CD4-positive, alpha-beta T cell treated with Interleukin-15 for 4 hours (primary cell): ENCODE data around the gene PEAK3.

ENCODE experiments used
- DNase-seq: peaks from one replicate; pipeline ENCODE4 v3.0.0-alpha.2; 2020; ENCODE audit warnings: low spot score

Gene PEAK3, protein sequence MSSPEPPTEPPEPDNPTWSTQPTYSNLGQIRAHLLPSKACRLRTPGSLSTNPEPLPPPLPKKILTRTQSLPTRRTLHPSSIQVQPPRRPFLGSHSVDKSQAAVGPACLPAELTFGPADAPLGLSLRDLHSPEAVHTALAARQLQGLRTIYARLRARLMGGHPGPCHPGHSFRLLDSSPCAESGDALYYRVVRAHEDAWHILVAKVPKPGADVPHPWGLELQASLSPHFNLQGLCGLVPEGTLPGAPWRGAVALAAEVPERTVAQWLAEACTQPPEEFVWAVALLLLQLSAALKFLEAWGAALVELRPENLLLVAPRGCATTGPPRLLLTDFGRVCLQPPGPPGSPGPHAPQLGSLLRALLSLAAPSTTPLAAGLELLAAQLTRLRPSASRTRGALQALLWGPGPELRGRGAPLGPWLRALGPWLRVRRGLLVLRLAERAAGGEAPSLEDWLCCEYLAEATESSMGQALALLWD

DNA sequence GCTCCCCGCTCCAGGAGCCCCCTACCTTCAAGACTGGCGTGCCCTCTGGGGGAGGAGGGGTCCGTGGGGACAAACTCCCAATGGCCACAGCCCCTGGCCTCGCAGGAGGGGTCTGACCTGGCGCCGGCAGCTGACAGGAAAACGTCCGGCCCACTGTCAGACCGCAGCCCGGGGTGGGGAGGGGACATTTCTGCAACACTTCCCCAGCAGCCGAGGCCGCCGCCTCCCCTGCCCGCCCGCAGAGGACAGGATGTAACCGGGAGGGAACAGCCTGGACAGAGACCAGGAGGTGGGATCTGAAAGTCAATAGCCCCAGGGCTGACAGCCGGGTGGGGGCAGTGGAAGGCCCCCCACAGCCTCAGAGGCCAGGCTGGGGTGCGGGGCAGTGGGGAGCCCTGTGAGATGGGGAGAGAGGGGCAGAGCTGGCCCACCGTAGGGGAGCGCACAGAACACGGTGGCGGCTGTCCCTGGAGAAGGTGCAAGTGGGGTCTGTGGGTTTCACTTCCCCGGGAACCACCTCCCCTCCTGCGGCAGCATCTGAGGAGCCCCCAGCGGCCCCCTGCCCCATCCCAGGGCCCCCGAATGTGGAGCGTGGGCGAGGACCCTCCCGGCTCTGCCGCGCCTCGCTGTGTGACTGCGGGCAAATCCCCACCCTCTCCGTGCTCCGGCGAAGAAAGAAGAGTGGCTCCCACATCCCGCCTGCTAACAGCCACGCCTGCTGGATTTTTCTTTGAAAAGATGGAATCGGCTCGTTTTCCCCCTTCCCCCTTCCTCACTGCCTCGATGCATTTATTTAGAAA is at the start of gene PEAK3:
Gene PEAK3, minus strand, starts transcription at position 114 of the 800 bp plus-strand sequence. CDS start 1,244 bp downstream, outside the sequence.
- DNase-seq, result no peak

GRCh38 chr19:2330632-2331284 is 48.8 kb upstream of the PEAK3 start:
- no peak for DNase-seq

DNA sequence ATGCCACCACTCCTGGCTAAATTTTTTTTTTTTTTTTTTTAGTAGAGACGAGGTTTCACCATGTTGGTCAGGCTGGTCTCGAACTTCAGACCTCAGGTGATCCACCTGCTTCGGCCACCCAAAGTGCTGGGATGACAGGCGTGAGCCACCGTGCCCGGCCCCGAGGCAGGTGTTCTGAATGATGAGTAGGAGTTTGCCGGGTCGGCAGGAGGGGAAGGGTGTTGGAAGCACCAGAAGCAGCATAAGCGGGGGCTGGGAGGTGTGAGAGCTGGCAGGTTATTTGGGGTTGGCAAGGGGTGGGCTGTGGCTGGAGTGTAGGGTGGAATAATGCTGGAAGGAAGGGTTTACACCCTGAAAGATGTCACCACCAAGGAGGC is 48.3 kb upstream of the PEAK3 start:
- DNase-seq, result no peak

DNA sequence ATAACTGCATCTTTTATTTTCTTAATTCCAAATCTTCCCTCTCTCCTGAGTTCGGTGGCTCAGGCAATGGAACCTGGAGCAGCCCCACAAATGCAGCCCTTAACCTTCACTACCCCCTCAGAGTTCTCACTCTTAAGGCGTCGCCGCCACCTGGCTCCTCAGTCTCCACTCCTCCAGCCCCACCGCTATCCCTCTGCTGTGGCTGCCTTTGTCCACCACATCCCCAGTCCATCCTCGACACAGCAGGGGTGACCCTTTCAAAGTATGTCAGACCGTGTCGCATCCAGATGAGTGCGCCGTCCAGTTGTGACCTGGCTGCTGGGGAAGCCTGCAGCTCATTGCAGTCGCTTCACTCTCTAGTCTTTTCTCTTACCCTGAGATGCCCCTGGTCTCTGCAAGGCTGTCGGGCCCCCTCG is 47.5 kb upstream of the PEAK3 start:
- DNase-seq, result no peak

DNA sequence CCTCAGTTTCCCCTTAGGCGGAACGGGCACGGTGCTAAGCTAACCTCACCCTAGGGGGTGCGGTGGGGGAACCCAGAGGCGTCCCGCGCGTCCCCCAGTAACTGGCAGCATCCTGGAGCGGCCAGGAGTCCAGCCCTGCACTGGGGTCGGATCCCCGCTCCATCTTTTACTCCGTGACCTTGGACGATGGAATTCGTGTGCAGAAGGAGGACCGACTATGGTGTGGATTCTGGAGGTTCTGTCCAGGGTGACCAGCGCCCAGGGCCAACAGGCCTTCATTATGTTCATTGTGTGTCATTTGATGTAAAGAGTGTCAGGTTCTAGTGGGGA is 47.1 kb upstream of the PEAK3 start:
- no peak for DNase-seq

DNA sequence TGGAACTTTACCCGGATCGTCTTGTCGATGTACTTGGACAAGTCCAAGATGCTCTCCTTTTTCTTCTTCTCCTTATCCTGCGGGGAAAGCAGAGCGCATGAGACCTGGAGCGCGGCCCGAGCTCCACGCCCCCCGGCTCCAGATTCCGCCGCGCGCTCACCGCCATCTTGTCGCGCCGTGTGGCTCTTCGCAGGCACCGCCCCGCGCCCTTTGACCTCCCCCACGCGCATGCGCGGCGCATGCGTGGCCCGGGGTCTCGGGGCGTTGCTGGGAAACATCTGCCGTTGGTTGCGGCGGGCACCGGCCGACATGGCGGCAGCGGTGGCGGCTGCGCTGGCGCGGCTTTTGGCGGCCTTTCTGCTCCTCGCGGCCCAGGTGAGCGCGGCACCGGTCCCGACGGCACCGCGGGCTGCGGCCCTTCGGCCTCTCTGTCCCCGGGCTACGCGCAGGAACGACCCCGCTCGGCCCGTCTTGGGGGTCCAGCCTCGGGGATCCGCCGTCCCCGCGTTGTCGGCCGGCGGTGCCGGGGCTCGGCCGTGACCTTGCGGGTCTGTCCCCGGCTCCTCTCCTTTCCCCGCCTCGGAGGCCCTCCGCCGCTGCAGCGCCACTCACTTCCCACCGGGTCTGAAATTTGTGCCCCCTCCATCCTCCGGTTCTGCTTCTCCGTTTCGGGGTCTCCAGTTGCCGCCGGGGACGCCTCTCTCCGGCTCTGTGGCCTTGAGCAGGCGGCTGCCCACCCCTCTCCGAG is 46.6 kb upstream of the PEAK3 start, which contains the start of the genes LSM7 and SPPL2B:
Gene LSM7, minus strand, starts transcription at position 186 of the 748 bp plus-strand sequence. Its CDS starts 20 bp downstream, at position 166.
Gene SPPL2B, plus strand, starts transcription at position 284 of the 748 bp plus-strand sequence. Its CDS starts 26 bp downstream, at position 310.
- peak; percentile 94 for DNase-seq

DNA sequence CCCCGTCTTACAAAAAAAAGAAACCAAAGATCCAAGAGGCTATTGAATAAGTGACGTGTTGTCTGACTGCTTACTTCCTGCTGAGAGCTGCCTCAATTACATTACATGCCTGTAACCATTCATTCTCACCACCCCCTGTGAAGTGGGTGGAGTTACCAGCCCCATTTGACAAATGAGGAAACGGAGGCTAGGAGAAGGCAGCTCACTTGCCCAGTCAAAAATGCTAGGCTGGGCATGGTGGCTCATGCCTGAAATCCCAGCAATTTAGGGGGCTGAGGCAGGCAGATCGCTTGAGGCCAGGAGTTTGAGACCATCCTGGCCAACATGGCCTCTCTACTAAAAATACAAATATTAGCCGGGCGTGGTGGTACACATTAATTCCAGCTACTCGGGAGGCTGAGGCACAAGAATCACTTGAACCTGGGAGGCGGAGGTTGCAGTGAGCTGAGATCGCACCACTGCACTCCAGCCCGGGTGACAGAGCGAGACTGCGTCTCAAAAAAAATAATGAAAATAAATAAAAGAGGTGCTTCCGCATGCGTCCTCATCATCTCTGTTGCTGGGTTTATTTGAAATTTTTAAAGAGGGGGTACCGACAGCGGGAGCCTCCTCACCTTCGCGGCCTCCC is 45.9 kb upstream of the PEAK3 start:
- peak; percentile 70 for DNase-seq

GRCh38 chr19:2326699-2327360 is 44.9 kb upstream of the PEAK3 start:
- no peak for DNase-seq

GRCh38 chr19:2325281-2326046 is 43.5 kb upstream of the PEAK3 start:
- no peak for DNase-seq

DNA sequence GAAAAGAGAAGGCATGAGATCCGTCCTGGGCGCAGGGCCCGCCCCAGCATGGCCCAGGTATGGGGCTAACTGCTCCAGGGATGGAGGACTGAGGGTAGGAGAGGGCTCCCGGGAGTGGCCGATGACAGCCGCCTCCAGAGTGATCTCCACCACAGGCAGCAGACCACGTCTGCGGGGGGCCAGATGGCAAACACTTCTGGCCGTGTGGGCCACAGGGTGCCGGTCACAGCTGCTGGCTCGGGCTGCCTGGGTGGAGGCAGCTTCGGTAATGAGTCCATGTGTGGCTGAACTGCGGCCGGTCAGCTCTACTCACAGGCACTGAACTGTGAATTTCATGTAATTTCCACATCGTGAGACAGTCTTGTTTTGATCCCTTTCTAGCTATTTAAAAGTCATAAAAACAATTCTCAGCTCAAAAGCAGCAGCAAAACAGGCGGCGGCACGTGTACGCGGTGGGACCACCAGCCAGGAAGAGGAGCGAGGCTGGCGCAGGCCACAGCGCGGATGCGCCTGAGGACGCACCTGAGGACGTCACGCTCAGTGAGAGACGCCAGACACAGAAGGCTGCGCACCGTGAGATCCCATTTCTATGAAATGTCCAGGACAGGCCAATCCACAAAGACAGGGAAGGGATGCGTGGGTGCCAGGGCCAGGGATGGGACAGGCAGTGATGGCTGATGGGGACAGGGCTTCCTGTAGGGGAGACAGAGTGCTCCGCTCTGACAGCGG is 42.4 kb upstream of the PEAK3 start:
- DNase-seq, result no peak

DNA sequence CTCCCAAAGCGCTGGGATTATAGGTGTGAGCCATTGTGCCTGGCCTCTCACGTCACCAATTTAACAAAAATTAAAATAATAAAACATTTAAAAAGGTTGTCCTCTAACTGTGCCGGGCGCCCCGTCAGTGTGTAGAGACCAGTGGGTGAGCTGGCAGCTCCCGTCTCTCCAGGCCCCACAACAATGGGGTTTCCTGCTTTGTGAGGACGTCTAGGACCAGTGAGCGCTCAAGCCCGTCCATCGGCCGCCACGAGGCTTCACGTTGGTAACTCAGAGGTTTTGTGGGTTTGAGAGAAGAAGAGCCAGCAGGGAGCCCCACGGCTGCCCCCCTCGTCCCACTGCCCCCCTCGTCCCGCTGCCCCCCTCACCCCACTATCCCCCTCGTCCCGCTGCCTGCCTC is 41.7 kb upstream of the PEAK3 start:
- no peak for DNase-seq

- no peak for DNase-seq
These were observed 39.7 kb upstream of the PEAK3 start for GRCh38 chr19:2321565-2322283.

DNA sequence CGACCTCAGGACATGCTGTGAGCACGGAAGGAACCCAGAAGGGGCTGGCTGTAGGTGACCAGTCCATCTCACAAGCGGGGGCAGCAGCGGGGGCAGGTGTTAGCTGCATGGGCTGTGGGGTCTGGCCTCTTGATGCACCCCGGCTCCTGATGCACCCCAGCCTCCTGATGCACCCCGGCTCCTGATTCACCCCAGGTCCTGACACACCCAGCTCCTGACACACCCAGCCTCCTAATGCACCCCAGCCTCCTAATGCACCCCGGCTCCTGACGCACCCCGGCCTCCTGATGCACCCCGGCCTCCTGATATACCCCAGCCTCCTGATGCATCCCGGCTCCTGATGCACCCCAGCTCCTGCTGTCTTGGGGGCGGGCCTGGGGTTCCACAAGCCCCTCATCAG is 39.0 kb upstream of the PEAK3 start:
- DNase-seq, result no peak

- no peak for DNase-seq
These were observed 38.1 kb upstream of the PEAK3 start for GRCh38 chr19:2320049-2320448.

DNA sequence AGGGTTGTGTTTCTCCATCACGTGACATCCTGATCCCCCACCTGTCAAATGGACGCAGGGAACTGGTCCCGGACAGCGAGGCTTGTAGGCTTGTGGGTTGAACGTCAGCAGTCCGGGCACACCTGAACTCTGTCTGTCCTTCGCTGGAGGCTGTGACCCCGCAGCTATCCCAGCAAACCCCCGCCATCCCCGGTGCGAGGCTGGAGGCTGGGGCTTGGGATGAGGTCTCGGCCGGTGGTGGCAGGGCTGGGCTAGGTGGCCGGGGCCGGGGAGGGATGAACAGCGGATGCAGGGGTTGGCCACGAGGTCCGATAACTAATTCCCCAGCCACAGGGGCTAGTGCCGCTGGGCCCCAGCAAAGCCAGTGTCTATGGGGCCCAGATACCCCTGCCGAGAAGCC is 37.6 kb upstream of the PEAK3 start:
- no peak for DNase-seq

- no peak for DNase-seq
These were observed 36.9 kb upstream of the PEAK3 start for GRCh38 chr19:2318923-2319322.

GRCh38 chr19:2317756-2318155 is 35.8 kb upstream of the PEAK3 start:
- DNase-seq, result no peak

DNA sequence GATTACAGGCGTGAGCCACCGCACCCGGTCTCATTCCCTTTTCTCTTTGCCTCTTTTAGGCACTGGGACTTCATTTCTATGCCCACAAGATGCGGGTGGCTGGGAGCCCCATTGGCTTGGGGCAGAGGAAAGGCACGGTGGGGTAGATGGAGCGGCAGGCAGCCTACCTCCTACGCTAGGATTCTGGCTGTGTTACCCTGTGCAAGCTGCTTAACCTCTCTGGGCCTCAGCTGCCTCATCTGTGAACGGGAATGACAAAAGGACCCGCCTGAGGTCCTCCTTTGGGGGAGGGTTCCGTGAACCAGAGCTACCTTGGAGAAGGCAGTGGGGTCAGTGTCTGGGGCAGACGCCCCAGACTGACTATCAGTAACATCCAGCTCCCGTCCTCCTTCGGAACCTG is 35.3 kb upstream of the PEAK3 start:
- DNase-seq, result no peak
